Osteoblast (primary cell): ENCODE data around the gene APRT. TPM values are rescaled to one million over a fixed set of nuclear protein-coding genes. Genes with fewer than 3 reads are reported as not detected.

ENCODE experiments used
- DNase-seq: peaks from one replicate; pipeline ENCODE4 v3.0.0; 2011; ENCODE audit warnings: low spot score, mixed read lengths; ENCODE audit not compliant: insufficient read length; ENCODE audit errors: missing footprints
- H2AFZ ChIP-seq: 2 replicates; pipeline ENCODE4 v1.6.0; 2011; ENCODE audit warnings: mild to moderate bottlenecking, low read length
- H3K27ac ChIP-seq: 2 replicates; pipeline ENCODE4 v1.5.1; 2011; ENCODE audit warnings: mild to moderate bottlenecking, low read depth, low read length, moderate library complexity
- H3K27me3 ChIP-seq: 2 replicates; pipeline ENCODE4 v1.6.0; 2012; ENCODE audit warnings: mild to moderate bottlenecking, control low read depth, inconsistent platforms, low read length, moderate library complexity; ENCODE audit not compliant: insufficient read depth
- H3K36me3 ChIP-seq: 2 replicates; pipeline ENCODE4 v1.5.1; 2011; ENCODE audit warnings: mild to moderate bottlenecking, low read length, control low read depth, moderate library complexity; ENCODE audit not compliant: insufficient read depth
- H3K4me1 ChIP-seq: 2 replicates; pipeline ENCODE4 v1.5.1; 2011; ENCODE audit warnings: mild to moderate bottlenecking, low read length, control low read depth, moderate library complexity; ENCODE audit not compliant: insufficient read depth
- H3K4me2 ChIP-seq: 2 replicates; pipeline ENCODE4 v1.6.0; 2011; ENCODE audit warnings: mild to moderate bottlenecking, low read length; ENCODE audit not compliant: insufficient read depth
- H3K4me3 ChIP-seq: fragments of 200-600 bp; sonication (generic); 3 replicates; pipeline ENCODE4 v1.5.1; 2012; ENCODE audit warnings: mild to moderate bottlenecking, low read length, inconsistent platforms; ENCODE audit not compliant: insufficient read depth
- H3K79me2 ChIP-seq: 2 replicates; pipeline ENCODE4 v1.6.0; 2012; ENCODE audit warnings: mild to moderate bottlenecking, low read length, control low read depth, inconsistent platforms; ENCODE audit not compliant: insufficient read depth
- H3K9me3 ChIP-seq: 2 replicates; pipeline ENCODE4 v1.5.1; 2011; ENCODE audit warnings: low read depth, low read length, control low read depth
- H4K20me1 ChIP-seq: 2 replicates; pipeline ENCODE4 v1.6.0; 2012; ENCODE audit warnings: mild to moderate bottlenecking, low read length, control low read depth; ENCODE audit not compliant: insufficient read depth
- total RNA-seq: library from RNA; depleted of rRNA; stranded (reverse); fragments of >200 nt; gene quantifications from 2 replicates; pipeline ENCODE4 v1.2.3, GENCODE V29; 2012
- TF ChIP-seq, protein P1 (sequence below): IDR thresholded peaks from 2 replicates; pipeline ENCODE4 v1.5.1; 2011; ENCODE audit warnings: mild to moderate bottlenecking, low read depth, low read length, moderate library complexity; ENCODE audit errors: extremely low read depth

APRT gene
- total RNA-seq, 1 donor, result 53.6 TPM

DNA sequence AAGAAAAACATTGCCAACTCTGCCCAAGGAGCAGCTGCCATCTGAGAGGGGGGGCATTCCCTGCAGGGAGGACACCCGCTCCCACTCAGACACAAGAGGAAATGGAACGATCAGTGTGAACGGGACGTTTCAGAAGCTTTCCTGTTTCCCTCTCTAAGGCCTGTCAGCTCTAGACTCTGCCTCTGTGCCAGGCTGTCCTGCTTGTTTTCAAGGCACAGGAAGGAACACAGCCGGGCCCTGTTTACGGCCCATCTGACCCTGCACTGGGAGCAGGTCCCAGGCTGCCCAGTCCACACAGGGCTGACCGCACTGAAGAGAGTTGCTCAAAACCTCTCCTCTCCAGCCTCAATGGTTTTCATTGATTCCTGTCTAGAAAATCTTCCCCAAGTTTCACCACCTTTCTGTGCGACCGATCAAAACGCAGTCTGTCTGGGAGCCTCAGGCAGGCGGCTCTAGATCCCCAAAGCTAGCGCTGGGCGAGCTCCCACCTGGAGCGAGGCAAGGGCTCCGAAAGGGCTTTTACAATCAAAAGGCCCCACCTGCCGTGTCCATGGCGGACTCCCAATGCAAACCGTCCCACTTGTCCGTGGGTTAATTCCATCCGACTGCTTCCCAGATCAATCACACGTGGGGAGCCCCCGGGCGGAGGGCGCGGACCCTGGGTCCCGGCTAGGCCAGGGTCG, 28.2 kb downstream of the APRT start:
- peaks cover 60% of the 10 kb centered on the region for H3K79me2 ChIP-seq
- TF ChIP-seq, protein P1, sequence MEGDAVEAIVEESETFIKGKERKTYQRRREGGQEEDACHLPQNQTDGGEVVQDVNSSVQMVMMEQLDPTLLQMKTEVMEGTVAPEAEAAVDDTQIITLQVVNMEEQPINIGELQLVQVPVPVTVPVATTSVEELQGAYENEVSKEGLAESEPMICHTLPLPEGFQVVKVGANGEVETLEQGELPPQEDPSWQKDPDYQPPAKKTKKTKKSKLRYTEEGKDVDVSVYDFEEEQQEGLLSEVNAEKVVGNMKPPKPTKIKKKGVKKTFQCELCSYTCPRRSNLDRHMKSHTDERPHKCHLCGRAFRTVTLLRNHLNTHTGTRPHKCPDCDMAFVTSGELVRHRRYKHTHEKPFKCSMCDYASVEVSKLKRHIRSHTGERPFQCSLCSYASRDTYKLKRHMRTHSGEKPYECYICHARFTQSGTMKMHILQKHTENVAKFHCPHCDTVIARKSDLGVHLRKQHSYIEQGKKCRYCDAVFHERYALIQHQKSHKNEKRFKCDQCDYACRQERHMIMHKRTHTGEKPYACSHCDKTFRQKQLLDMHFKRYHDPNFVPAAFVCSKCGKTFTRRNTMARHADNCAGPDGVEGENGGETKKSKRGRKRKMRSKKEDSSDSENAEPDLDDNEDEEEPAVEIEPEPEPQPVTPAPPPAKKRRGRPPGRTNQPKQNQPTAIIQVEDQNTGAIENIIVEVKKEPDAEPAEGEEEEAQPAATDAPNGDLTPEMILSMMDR, result no peak
- DNase-seq, result peak; percentile 93
- peak overlapping the region; percentile 82 for H3K4me3 ChIP-seq
- H2AFZ ChIP-seq, result peak overlapping the region; percentile 26
- peaks cover 42% of the 10 kb centered on the region for H3K4me1 ChIP-seq
- H3K9me3 ChIP-seq, result no peaks in the 10 kb centered on the region
- H3K36me3 ChIP-seq, result no peaks in the 10 kb centered on the region
- peak overlapping the region; percentile 73 for H3K27ac ChIP-seq
- peaks cover 53% of the 10 kb centered on the region for H4K20me1 ChIP-seq
- no peaks in the 10 kb centered on the region for H3K27me3 ChIP-seq
- H3K4me2 ChIP-seq, result peak overlapping the region; percentile 88

DNA sequence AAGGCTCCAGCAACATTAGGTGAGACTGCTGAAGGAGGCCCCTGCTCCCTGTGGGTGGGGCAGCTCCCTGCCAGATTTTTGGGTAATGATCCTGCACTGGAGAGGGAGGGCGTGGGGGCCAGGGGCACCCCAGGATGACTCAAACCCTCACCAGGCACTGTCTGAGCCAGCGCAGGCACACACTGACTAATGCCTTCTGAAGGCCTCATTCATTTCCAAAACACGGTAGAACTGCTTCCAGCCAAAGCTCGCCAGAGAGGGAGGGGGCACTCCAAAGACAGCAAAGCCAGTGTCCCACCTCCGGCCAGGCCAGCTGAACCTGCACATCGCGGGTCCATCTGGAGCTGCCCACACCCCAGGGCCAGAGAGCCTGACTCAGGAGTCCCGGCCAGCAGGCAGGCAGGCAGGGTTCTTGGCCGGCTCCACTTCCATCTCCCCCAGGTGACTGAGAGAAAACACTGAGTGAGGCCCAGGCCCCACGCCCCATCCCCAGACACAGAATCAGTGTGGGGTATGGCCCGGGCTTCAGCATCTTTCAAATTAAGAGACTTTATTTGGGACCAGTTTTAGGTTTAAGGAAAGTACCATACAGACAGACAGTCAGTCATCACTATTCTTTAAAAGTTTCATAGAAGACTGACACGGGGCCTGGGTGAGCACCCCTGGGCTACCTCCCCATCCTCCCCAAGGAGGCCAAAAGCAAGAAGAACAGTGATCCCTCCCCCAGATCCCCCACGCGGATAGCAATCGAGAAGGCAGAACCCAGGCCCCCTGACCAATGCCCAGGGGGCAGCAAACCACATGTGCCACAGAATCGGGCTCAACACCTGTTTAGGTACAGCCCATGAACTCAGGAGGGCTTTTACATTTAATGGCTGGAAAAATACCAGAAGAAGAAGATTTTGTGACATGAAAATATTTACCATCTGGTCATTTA, 29.0 kb downstream of the APRT start:
- peak; percentile 99 for DNase-seq
- Histone ChIP-seq H3K27ac (peak overlapping the region; percentile 73), H4K20me1 (peaks cover 61% of the 10 kb centered on the region), H3K4me3 (peak overlapping the region; percentile 82), H3K4me1 (peaks cover 42% of the 10 kb centered on the region), H3K79me2 (peaks cover 68% of the 10 kb centered on the region), H3K4me2 (peak overlapping the region; percentile 88), H2AFZ (no peak overlapping the region), H3K27me3 (no peaks in the 10 kb centered on the region), H3K9me3 (no peaks in the 10 kb centered on the region), H3K36me3 (no peaks in the 10 kb centered on the region)
- TF ChIP-seq, protein P1, result no peak

DNA sequence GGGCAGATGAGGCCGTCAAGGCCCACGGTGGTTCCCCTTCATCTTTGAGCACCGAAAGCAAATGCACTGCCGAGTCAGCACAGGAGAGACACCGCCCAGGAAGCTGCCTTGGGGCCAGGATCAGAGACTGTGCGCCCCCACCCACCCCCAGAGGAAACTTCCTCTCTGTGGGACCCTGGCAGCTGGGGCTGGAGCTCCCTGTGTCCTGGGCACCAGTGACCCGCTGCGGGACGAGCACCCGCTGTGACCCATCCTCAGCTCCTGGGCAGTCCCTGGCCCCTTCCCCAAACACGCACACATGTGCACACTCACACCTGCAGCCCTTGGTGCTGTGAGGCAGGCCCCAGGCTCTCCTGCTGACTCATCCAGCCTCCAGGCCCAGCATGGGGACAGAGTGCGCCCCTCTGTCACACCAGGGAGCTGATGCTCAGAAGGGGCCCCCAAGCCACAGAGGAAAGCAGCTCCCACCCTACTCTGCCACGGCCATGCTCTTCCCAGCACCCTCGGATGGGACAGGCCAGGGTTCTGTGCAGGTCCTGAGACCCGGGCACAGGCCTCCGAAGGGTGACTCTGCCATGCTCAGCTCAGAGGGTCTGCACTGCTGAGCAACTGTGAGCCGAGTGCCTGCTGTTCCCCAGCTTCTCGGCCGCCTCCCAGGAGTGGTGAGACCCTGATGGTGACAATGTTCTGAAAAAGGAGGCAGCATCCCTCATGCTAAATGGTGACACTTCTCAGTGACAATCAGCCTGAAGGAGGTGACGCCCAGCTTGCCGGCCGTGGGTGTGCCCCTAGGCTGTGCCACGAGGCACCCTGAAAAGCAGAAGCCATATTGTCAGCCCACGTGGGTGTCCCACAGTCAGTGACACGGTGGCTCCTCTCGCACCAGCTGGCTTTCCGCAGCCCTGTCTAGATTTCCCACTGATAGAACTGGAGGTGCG, 30.3 kb downstream of the APRT start:
- H3K9me3 ChIP-seq, result no peaks in the 10 kb centered on the region
- no peak overlapping the region for H3K4me3 ChIP-seq
- DNase-seq, result peak; percentile 77
- H3K27me3 ChIP-seq, result no peaks in the 10 kb centered on the region
- peaks cover 66% of the 10 kb centered on the region for H4K20me1 ChIP-seq
- peaks cover 81% of the 10 kb centered on the region for H3K79me2 ChIP-seq
- peak overlapping the region; percentile 88 for H3K4me2 ChIP-seq
- H2AFZ ChIP-seq, result no peak overlapping the region
- H3K36me3 ChIP-seq, result no peaks in the 10 kb centered on the region
- peak overlapping the region; percentile 73 for H3K27ac ChIP-seq
- peaks cover 47% of the 10 kb centered on the region for H3K4me1 ChIP-seq
- TF ChIP-seq, protein P1, result no peak
